Mesodermal cell (in vitro differentiated cells): ENCODE data around the gene ZFHX3.

ENCODE experiments used
- H3K27ac ChIP-seq: 2 replicates; pipeline ENCODE4 v1.7.0; 2013; ENCODE audit warnings: mild to moderate bottlenecking, low read depth, low read length, moderate library complexity; ENCODE audit not compliant: severe bottlenecking
- H3K36me3 ChIP-seq: 2 replicates; pipeline ENCODE4 v1.7.1; 2013; ENCODE audit warnings: mild to moderate bottlenecking, low read length, moderate library complexity; ENCODE audit not compliant: control insufficient read depth, insufficient read depth
- H3K4me1 ChIP-seq: one replicate; pipeline ENCODE4 v1.7.1; 2013; ENCODE audit warnings: mild to moderate bottlenecking, low read length; ENCODE audit not compliant: insufficient read depth, control insufficient read depth, poor library complexity, severe bottlenecking
- H3K4me3 ChIP-seq: 2 replicates; pipeline ENCODE4 v1.7.0; 2013; ENCODE audit warnings: low read length, control low read depth, mild to moderate bottlenecking; ENCODE audit not compliant: insufficient read depth, poor library complexity, severe bottlenecking; ENCODE audit errors: extremely low read depth
- H3K9me3 ChIP-seq: 2 replicates; pipeline ENCODE4 v1.7.1; 2013; ENCODE audit warnings: mild to moderate bottlenecking, low read length, moderate library complexity; ENCODE audit not compliant: control insufficient read depth
- WGBS, 2 experiments: methylation state at CpG; one replicate each; pipeline ENCODE4 v1.1.5; 2013; ENCODE audit warnings: missing lambda C conversion rate in 2 of 2; ENCODE audit not compliant: insufficient coverage in 2 of 2; 5-methylcytosine and 5-hydroxymethylcytosine counted together

Gene ZFHX3

DNA sequence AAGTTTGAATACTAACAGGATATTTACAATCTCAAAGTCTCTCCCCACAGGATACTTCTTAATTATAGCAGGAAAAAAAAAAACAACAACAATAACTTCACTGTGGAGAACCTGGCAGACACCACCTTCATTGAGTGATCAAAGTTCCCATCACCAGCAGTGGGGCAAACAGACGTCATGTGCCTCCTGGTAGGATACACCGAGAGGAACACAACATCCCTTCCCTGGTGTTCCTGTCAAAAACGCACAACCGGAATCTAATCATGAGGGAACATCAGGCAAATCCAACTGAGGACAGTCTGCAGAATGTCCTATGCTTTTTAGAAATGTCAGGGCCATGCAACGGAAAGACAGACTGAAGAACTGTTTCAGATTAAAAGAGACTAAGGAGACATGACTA is 80.0 kb downstream of the ZFHX3 start:
- H3K9me3 ChIP-seq: no peaks in the 10 kb centered on the region
- WGBS, 2 experiments: 91 to 93% methylated on average over 5 of the region's 5 CpGs
- peaks cover 25% of the 10 kb centered on the region for H3K4me1 ChIP-seq
- no peak overlapping the region for H3K4me3 ChIP-seq
- H3K36me3 ChIP-seq: peaks cover 5% of the 10 kb centered on the region
- no peak overlapping the region for H3K27ac ChIP-seq

GRCh38 chr16:72963533-72964315 is 84.2 kb downstream of the ZFHX3 start:
- no peaks in the 10 kb centered on the region for H3K9me3 ChIP-seq
- H3K27ac ChIP-seq: peak overlapping the region; percentile 36
- WGBS, 2 experiments: 59 to 63% methylated on average over 6 to 8 of the region's 10 CpGs
- H3K4me3 ChIP-seq: no peak overlapping the region
- H3K4me1 ChIP-seq: peaks cover 21% of the 10 kb centered on the region
- H3K36me3 ChIP-seq: peaks cover 19% of the 10 kb centered on the region

DNA sequence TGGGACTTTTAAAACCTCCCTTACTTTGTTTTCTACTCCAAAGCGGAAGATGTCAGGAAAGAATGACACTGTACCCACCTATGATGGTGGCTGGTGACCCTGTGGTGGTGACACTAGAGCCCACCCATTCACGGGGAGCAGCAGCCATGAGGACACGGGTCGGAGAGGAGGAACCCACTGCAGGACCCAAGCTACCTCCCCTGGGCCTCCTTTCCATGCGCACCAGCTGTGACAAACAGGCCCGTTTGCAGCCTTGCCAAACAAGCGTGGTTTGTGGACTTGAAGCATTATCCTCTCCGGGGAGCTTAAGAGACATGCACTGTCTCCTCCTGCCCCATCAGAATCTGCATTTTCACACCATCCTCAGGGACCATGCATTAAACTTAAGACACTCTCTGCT is 85.6 kb downstream of the ZFHX3 start:
- peaks cover 21% of the 10 kb centered on the region for H3K4me1 ChIP-seq
- H3K4me3 ChIP-seq: no peak overlapping the region
- peaks cover 26% of the 10 kb centered on the region for H3K36me3 ChIP-seq
- H3K27ac ChIP-seq: no peak overlapping the region
- 93% methylated on average over 8 of the region's 8 CpGs for WGBS, 2 experiments
- H3K9me3 ChIP-seq: no peaks in the 10 kb centered on the region

GRCh38 chr16:72961863-72962262 is 86.1 kb downstream of the ZFHX3 start:
- peaks cover 26% of the 10 kb centered on the region for H3K36me3 ChIP-seq
- no peak overlapping the region for H3K4me3 ChIP-seq
- 83 to 91% methylated on average over 5 to 7 of the region's 9 CpGs for WGBS, 2 experiments
- no peaks in the 10 kb centered on the region for H3K9me3 ChIP-seq
- no peak overlapping the region for H3K27ac ChIP-seq
- peaks cover 18% of the 10 kb centered on the region for H3K4me1 ChIP-seq

DNA sequence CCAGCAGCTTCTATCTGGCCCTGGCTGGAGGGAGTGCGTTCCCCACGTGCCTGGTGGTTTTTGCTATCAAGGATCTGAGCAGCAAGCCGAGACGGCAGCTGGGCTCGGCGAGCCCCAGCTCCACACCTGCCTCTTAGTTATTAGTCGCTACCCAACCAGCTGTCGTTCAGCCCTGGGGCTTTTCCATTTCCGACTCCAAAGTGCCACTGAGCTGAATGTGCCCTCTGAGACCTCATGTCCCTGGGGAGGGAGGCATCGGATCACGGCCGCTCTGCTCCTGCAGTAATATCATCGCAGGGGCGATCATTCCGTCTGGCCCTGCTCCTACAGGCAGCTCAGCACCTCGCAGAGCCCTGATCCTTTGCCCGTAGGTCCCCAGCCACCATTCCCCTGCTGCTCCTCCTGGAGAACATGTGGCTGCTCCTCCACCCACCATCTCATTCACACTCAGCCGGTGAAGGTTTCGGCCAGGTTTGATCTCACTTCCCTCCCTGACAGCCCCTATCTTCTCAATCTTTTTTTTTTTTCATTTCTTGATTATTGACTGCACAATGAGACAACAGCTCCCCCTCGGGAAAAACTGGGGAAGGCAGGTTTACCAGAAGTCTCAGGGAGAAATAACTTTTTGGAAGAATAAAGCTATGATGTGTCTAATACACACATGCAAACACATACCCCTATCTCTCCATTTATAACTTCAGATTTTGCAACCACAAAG is 86.7 kb downstream of the ZFHX3 start:
- Histone ChIP-seq H3K9me3 (no peaks in the 10 kb centered on the region), H3K27ac (no peak overlapping the region), H3K4me3 (no peak overlapping the region), H3K4me1 (peaks cover 14% of the 10 kb centered on the region), H3K36me3 (peaks cover 27% of the 10 kb centered on the region)
- 92 to 94% methylated on average over 19 of the region's 20 CpGs for WGBS, 2 experiments

- 95 to 96% methylated on average over 18 to 19 of the region's 20 CpGs for WGBS, 2 experiments
- H3K4me1 ChIP-seq: peaks cover 14% of the 10 kb centered on the region
- peaks cover 27% of the 10 kb centered on the region for H3K36me3 ChIP-seq
- H3K9me3 ChIP-seq: no peaks in the 10 kb centered on the region
- no peak overlapping the region for H3K4me3 ChIP-seq
- H3K27ac ChIP-seq: no peak overlapping the region
Measured at GRCh38 chr16:72960101-72960500, 87.8 kb downstream of the ZFHX3 start.

DNA sequence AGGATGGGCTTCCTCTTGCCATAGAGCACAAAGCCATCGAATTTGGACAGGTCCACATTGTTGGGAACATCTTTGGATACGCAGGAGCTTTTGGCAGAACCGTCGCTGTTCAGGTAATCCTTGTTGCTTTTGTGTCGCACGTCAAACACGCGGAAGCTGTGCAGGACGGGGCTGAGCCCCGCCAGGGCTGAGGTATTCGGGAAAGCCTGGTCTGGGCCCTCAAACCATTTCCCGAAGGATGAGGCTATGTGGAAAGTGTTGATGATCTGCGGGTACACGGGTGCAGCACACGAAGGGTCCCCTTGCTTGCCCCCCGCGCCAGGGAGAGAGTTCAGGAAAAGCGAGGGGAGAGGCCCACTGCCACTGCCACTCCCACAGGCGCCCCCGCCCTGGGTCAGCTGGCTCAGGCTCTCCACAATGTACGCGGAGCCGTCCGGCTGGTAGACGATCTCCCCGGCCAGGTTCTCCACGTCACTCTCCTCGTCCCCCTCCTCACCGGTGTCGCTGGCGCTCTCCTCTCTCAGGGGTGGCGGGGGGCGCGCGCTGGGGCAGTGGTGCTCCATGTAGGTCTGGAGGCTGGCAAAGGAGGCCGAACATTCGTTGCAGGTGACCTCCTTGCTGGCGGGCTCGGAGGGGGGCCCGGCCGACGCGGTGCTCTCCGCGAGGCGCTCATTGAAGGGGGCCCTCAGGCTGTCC is 88.5 kb downstream of the ZFHX3 start:
- H3K4me3 ChIP-seq: no peak overlapping the region
- H3K9me3 ChIP-seq: no peaks in the 10 kb centered on the region
- WGBS, 2 experiments: 95 to 96% methylated on average over 37 to 39 of the region's 46 CpGs
- H3K27ac ChIP-seq: no peak overlapping the region
- H3K36me3 ChIP-seq: peaks cover 27% of the 10 kb centered on the region
- peaks cover 13% of the 10 kb centered on the region for H3K4me1 ChIP-seq

DNA sequence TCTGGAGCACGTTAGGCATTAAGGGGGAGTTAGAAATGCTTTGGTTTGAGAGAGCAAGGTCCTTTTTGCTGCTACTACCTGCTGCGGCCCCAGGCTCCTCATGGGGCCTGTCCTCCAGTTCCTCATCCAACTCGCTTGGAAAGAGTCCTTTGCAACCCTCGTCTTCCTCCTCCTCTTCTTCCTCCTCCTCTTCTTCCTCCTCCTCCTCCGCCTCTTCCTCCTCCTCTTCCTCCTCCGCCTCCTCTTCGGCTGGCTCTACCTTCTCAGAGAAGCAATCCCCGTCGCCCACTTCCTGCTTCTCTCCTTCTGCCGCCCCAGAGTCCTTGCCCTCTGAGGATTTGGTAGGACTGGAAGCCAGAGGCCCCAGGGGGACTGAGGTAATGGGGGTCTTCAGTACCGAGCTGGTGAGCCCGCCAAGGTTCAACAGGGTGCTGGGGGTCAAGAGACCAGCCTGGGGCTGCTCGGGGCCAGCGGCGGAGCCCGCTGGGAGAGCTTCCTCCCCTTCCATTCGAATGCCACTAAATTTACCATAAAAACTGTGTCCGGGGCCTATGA is 89.3 kb downstream of the ZFHX3 start:
- H3K4me3 ChIP-seq: no peak overlapping the region
- no peaks in the 10 kb centered on the region for H3K9me3 ChIP-seq
- WGBS, 2 experiments: 94 to 97% methylated on average over 5 to 6 of the region's 18 CpGs
- H3K27ac ChIP-seq: no peak overlapping the region
- H3K36me3 ChIP-seq: peaks cover 27% of the 10 kb centered on the region
- peaks cover 10% of the 10 kb centered on the region for H3K4me1 ChIP-seq

DNA sequence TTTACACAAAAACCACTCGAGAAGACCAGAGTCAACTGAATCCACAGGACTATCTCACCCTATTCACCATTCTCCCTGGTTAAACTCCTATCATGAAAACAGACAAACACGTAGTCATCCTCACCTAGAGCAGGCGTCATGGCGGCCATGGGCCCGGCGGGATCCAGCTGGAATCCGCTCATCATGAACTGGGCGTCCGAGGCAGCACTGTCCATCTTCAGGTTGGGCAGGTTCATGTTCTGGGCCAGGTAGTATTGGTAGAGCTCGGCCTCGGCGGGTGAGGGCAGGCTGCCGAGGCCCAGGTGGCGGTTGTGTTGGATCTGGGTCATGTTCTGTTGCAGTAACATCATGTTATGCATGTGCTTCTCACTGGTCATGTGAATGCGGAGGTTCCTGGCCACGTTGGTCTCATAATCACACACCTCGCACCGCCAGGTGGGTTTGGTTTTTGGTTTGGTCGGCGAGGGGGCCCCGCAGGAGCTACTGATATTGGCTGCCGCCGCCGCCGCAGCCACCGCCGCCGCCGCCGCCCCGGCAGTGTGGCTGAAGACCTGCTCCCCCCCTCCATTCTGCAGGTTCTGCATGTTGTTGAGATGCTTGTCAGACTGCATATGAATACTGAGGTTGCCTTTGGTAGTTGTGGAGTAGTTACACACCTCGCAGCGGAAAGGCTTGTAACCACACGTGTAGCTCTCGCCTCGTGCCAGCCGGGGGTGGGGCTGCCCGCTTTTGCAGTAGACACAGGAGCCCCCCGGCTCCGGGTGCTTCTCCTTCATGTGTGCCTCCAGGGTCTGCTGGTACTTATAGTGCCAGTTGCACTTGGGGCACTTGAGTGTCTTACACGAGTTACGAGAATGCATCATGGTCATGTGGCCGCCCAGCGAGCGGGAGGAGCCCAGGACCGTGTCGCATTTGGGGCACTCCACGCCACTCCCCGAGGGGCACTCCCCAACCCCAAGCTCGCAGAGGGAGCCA is 90.3 kb downstream of the ZFHX3 start:
- H3K4me3 ChIP-seq: no peak overlapping the region
- peaks cover 27% of the 10 kb centered on the region for H3K36me3 ChIP-seq
- H3K4me1 ChIP-seq: peaks cover 14% of the 10 kb centered on the region
- H3K9me3 ChIP-seq: no peaks in the 10 kb centered on the region
- WGBS, 2 experiments: 95 to 99% methylated on average over 32 to 33 of the region's 50 CpGs
- no peak overlapping the region for H3K27ac ChIP-seq
